ENCODE measurements around the gene LOXL4. TPM values are rescaled to one million over a fixed set of nuclear protein-coding genes. Genes with fewer than 3 reads are reported as not detected.
A peak's percentile ranks its signal among the peaks of the same experiment; 100 is the strongest.

The LOXL4 gene
- total RNA-seq, result 17.9 TPM
- long read RNA-seq, transcript LOXL4-201 (15 exons, 3,653 nt), result major isoform, 27 of 71 reads
- long read RNA-seq, partial matches to known transcripts, result 16 of 71 reads
- long read RNA-seq, other reads (novel, unspliced or antisense), result 28 of 71 reads

DNA sequence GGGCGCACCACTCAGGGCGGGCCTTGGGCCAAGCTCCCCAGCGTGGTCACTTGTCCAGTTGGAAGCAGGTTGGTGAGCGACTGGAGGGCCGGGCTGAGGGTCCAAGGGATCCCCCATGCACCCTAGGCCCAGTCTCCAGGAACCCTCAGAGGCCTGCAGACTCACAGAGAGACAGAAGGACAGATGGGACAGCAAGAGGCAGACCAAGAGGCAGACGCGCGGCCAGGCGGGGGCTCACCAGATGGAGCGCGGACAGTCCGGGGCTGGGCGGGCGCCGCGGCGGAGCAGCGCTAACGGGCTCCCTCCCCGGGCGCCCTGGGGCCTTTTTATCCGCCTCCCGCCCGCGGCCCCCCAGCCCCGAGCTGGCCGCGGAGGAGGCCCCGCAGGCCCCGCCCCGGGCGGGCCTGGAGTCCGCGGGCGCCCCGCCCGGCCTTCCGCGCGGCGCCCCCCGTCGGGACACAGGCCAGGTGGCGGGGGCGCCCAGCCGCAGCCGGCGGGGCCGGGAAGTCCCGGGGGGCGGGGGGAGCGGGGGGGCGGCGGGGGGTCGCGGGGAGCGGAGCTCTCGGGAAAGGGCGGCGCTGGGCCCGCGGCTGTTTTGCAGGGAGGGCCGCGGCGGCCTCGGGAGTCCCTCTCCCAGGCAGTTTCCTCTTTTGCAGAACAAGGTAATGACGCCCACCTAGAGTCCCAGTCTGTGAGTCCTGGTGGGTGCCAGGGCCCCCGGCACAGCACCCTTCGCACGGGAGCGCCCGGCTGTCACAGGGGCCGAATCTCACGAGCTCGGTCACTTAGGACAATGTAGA is at the start of gene LOXL4:
TSS of gene LOXL4 (minus strand) at position 301 of the 800 bp plus-strand sequence. CDS start 5,175 bp downstream, outside the sequence.
- no peak for DNase-seq (ENCODE audit: low spot score)
- intact Hi-C loops (cut with DNase I), result loop anchor here (5.0 to 10.0 kb wide), 3 partner anchors 147 to 977 kb away; partner anchors contain the start of gene PYROXD2

- DNase-seq (ENCODE audit: low spot score), result no peak
- intact Hi-C loops (cut with DNase I), result no loop called here
Observed at GRCh38 chr10:98316661-98317060, 48.7 kb upstream of the LOXL4 start.

GRCh38 chr10:98316170-98316569 is 48.2 kb upstream of the LOXL4 start:
- intact Hi-C loops (cut with DNase I), result no loop called here
- DNase-seq (ENCODE audit: low spot score), result no peak

DNA sequence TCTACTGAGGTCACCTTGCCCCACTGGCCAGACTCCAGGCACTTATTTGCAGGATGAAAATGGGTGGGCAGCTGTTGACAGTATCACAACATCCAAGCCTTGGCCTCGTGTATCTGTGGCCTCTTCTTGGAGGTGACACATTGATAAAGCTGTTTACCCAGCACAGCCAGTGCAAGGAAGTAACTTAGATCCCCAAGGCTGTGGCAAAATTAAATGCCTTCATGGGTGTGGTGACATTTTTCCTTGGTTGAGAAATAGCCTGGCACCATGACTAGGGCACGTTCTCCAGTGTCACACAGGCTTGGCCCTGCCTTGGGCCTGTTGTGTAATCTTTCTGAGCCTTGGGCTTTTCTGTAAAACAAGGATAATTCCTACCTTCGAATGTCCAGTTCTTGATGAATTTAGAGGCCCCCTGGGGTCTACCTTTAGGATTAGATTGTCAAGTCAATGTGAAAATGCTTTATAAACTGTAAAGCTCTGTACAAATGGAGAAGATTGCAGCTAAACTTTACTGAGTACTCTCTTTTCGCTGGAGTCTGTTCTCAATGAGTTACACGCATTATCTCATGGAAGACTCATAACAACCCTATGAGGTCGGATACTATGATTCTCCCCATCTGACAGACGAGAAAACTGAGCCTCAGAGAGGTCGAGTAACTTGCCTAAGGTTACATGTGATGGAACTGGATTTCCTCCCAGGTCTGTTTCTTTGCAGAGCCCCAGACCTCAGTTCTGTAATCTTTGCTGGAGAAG is 46.7 kb upstream of the LOXL4 start:
- no peak for DNase-seq (ENCODE audit: low spot score)
- intact Hi-C loops (cut with DNase I), result no loop called here

GRCh38 chr10:98313598-98313997 is 45.6 kb upstream of the LOXL4 start:
- intact Hi-C loops (cut with DNase I), result no loop called here
- no peak for DNase-seq (ENCODE audit: low spot score)

DNA sequence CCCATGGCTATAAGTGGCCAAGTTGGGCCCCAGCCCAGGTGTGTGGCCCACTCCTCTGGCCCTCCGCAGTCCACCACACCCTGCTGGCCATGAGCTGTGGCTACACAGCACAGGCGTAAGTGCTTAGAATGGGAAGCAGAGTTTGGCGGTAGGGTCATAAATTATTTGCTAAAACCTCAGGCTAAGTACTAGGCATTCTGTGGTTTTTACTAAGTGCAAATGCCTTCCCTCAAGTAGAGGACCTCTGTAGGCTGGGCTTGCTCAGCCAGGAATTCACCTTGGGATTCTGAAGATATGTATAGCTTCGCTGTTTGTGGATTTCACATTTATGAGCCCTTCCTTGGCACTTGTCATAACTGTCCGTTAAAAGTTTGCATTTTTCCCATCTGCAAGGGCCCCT is 44.8 kb upstream of the LOXL4 start:
- intact Hi-C loops (cut with DNase I), result no loop called here
- DNase-seq (ENCODE audit: low spot score), result no peak

- no peak for DNase-seq (ENCODE audit: low spot score)
- intact Hi-C loops (cut with DNase I), result no loop called here
Observed at GRCh38 chr10:98312349-98312748, 44.4 kb upstream of the LOXL4 start.

GRCh38 chr10:98310701-98311100 is 42.7 kb upstream of the LOXL4 start:
- no peak for DNase-seq (ENCODE audit: low spot score)
- intact Hi-C loops (cut with DNase I), result no loop called here

DNA sequence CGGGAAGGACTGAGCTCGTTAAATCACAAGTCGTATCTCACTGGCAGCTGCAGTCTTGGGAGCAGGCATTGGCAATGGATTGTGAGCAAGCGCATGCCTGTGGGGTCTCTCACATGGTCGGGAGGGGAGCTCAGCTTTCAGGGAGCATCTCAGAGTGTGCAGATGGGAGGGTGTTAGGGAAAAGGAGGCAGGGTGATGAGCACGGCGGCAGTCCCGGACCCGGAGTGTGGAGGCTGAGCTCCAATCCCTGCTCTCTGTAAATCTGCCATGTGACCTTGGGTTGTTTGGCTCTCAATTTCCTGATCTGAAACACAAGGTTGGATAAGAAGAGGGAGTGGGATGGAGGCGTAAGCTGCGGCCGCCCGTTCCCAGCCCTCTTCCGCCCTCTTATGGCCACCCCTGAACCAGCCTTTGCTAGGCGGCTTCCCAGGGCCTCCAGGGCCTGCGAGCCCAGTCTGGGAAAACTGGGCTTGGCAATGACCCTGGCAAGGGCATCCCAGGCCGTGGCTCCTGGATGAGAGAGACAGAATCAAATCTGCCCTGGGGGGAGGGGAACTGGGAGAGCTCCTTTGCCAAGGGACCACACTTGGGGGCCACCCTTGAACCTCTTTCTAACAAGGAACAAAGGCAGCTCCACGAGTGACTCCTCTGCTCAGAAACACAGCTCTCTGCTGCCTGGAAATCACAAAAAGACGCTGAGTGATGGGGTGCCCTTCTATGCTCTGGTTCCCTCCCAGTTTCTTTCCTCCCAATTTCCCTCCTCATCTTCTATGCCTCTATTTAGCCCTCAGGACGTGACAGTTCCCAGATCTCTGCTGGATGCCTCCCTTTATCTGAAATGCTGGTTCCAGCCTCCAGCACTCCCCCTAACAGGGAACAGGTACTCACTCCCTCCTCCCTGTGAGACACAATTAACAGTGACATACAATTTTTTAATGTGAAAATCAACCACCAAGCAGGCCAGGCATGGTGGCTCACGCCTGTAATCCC is 41.7 kb upstream of the LOXL4 start:
- peak; percentile 81 for DNase-seq (ENCODE audit: low spot score)

GRCh38 chr10:98308669-98309365 is 40.8 kb upstream of the LOXL4 start:
- intact Hi-C loops (cut with DNase I), result loop anchor here (2.0 to 10.0 kb wide), 3 partner anchors 46 to 394 kb away; no protein-coding TSS in a partner anchor
- DNase-seq (ENCODE audit: low spot score), result no peak

More for the DNA sequence above, 41.7 kb upstream of the LOXL4 start:
- intact Hi-C loops (cut with DNase I), result loop anchor here (2.0 to 10.0 kb wide), 3 partner anchors 47 to 395 kb away; no protein-coding TSS in a partner anchor

DNA sequence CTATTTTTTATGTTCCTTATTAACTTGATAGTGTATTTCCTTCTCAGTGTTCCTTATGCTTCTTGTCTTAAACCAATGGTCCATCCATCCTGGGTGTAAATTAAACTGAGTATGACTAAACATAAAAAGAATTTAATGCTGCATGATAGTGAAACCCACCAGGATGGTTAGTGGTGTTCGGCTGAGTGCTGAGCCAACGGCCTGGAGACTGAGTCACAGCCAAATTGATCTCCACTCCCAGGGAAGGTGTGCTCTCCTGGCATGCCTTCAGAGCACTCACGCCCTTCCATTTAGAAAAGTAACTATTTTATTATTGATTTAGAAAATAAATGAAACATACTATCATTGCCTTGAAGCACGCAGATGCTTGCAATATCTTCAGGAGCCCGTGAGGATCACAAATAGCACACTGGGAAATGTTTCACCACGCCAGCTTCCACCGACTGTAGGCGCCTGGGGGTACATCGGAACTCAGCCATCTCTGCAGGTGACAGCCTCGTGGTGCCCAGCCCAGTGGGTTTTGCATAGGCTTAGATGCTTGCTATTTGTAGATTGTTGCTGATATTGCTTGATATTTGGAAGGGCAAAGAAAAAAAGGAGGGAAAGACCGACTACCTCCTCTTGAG is 40.0 kb upstream of the LOXL4 start:
- no peak for DNase-seq (ENCODE audit: low spot score)
- intact Hi-C loops (cut with DNase I), result loop anchor here (2.0 to 10.0 kb wide), 3 partner anchors 45 to 393 kb away; no protein-coding TSS in a partner anchor

GRCh38 chr10:98306501-98306900 is 38.5 kb upstream of the LOXL4 start:
- DNase-seq (ENCODE audit: low spot score), result no peak

GRCh38 chr10:98303569-98303968 is 35.6 kb upstream of the LOXL4 start:
- intact Hi-C loops (cut with DNase I), result loop anchor here (10.0 kb wide), 2 partner anchors 129 to 389 kb away; no protein-coding TSS in a partner anchor

More at GRCh38 chr10:98306501-98306900, 38.5 kb upstream of the LOXL4 start:
- intact Hi-C loops (cut with DNase I), result loop anchor here (10.0 kb wide), 2 partner anchors 132 to 392 kb away; no protein-coding TSS in a partner anchor

GRCh38 chr10:98302741-98303365 is 34.9 kb upstream of the LOXL4 start:
- intact Hi-C loops (cut with DNase I), result loop anchor here (10.0 kb wide), 2 partner anchors 128 to 388 kb away; no protein-coding TSS in a partner anchor
- no peak for DNase-seq (ENCODE audit: low spot score)

More at GRCh38 chr10:98303569-98303968, 35.6 kb upstream of the LOXL4 start:
- DNase-seq (ENCODE audit: low spot score), result no peak

- DNase-seq (ENCODE audit: low spot score), result no peak
Observed at GRCh38 chr10:98301664-98302319, 33.8 kb upstream of the LOXL4 start.

GRCh38 chr10:98300526-98301229 is 32.7 kb upstream of the LOXL4 start:
- DNase-seq (ENCODE audit: low spot score), result no peak
- intact Hi-C loops (cut with DNase I), result loop anchor here (10.0 kb wide), 2 partner anchors 126 to 386 kb away; no protein-coding TSS in a partner anchor

More at GRCh38 chr10:98301664-98302319, 33.8 kb upstream of the LOXL4 start:
- intact Hi-C loops (cut with DNase I), result loop anchor here (10.0 kb wide), 2 partner anchors 127 to 387 kb away; no protein-coding TSS in a partner anchor
